Glomerular visceral epithelial cell (primary cell): ENCODE measurements around the gene SMPD4.
"Not testable (repeated sequence)": the region's sequence is repeated elsewhere in the genome, so short reads cannot be mapped to it uniquely, and the experiment has no call there.

Source experiments
- DNase-seq: peaks from one replicate; pipeline ENCODE4 v3.0.0-alpha.2; 2016; ENCODE audit errors: extremely low spot score

Gene SMPD4

GRCh38 chr2:130187859-130188792 is 6.7 kb upstream of the SMPD4 start:
- not testable (repeated sequence) for DNase-seq

GRCh38 chr2:130187268-130187667 is 5.9 kb upstream of the SMPD4 start:
- DNase-seq: no peak

- DNase-seq: no peak
Observed at GRCh38 chr2:130186391-130186790, 5.0 kb upstream of the SMPD4 start.

GRCh38 chr2:130185896-130186295 is 4.5 kb upstream of the SMPD4 start:
- DNase-seq: no peak

GRCh38 chr2:130185436-130185835 is 4.0 kb upstream of the SMPD4 start:
- no peak for DNase-seq

- DNase-seq: no peak
Observed at GRCh38 chr2:130183512-130184373, 2.3 kb upstream of the SMPD4 start.

GRCh38 chr2:130182826-130183511 is 1.6 kb upstream of the SMPD4 start:
- DNase-seq: peak; percentile 33

- DNase-seq: peak; percentile 91
Observed at GRCh38 chr2:130181880-130182682, 679 bp upstream of the SMPD4 start, which contains the start of gene MZT2B. TSS of gene MZT2B (plus strand) at chr2:130182262. CDS start at chr2:130182283, 21 bp downstream.

GRCh38 chr2:130180404-130181324 is 738 bp downstream of the SMPD4 start:
- DNase-seq: peak; percentile 33

- DNase-seq: not testable (repeated sequence)
Observed at GRCh38 chr2:130174866-130175265, 6.5 kb downstream of the SMPD4 start.

- no peak for DNase-seq
Observed at GRCh38 chr2:130169896-130170295, 11.5 kb downstream of the SMPD4 start.

GRCh38 chr2:130169163-130169562 is 12.2 kb downstream of the SMPD4 start:
- not testable (repeated sequence) for DNase-seq

GRCh38 chr2:130166611-130167010 is 14.8 kb downstream of the SMPD4 start:
- DNase-seq: not testable (repeated sequence)

GRCh38 chr2:130165293-130166016 is 15.9 kb downstream of the SMPD4 start:
- no peak for DNase-seq

GRCh38 chr2:130162968-130163367 is 18.4 kb downstream of the SMPD4 start:
- DNase-seq: no peak

GRCh38 chr2:130162486-130162885 is 18.9 kb downstream of the SMPD4 start:
- DNase-seq: not testable (repeated sequence)

GRCh38 chr2:130160838-130161705 is 20.3 kb downstream of the SMPD4 start:
- peak; percentile 49 for DNase-seq

- DNase-seq: no peak
Observed at GRCh38 chr2:130160131-130160530, 21.3 kb downstream of the SMPD4 start.
